Suprapubic skin (tissue), 3 donors: ENCODE results near the gene C10orf88.

Experiments
- CTCF ChIP-seq, 2 donors: fragments of 200-600 bp in 1 of 2; fragments of 450-650 bp in 1 of 2; sonication (generic) in 1 of 2; IDR thresholded peaks; one replicate each; pipeline ENCODE4 v1.5.1; 2016 to 2019; ENCODE audit warnings: antibody characterized with exemption in 2 of 2, mild to moderate bottlenecking in 1 of 2, moderate library complexity in 1 of 2
- POLR2A ChIP-seq, 2 donors: fragments of 450-650 bp; IDR thresholded peaks; one replicate each; pipeline ENCODE4 v1.6.1; 2017; ENCODE audit warnings: antibody characterized with exemption in 2 of 2, mild to moderate bottlenecking in 2 of 2, moderate library complexity in 2 of 2

- no peak for TF ChIP-seq CTCF (IDR thresholded peaks at IDR 0.05)
- TF ChIP-seq POLR2A (IDR thresholded peaks at IDR 0.05), result no peak
Observed at GRCh38 chr10:122998934-122999333, 44.9 kb upstream of the C10orf88 start.
